IPS DF 4.7 (cell line): ENCODE data around the gene RNF14.
A peak's percentile ranks its signal among the peaks of the same experiment; 100 is the strongest.
"Not testable (repeated sequence)": the region's sequence is repeated elsewhere in the genome, so short reads cannot be mapped to it uniquely, and the experiment has no call there.

ENCODE experiments used
- DNase-seq: peaks from one replicate; pipeline ENCODE4 v3.0.0-alpha.2; 2013; ENCODE audit warnings: low spot score; ENCODE audit errors: extremely low read depth

The RNF14 gene

GRCh38 chr5:141968914-141969608 is at the start of gene RNF14:
RNF14 (plus strand) TSS chr5:141969105; CDS start chr5:141973589, 4,484 bp downstream.
- DNase-seq = no peak

- DNase-seq = no peak
Observed at GRCh38 chr5:141919218-141920119, 49.4 kb upstream of the RNF14 start.

DNA sequence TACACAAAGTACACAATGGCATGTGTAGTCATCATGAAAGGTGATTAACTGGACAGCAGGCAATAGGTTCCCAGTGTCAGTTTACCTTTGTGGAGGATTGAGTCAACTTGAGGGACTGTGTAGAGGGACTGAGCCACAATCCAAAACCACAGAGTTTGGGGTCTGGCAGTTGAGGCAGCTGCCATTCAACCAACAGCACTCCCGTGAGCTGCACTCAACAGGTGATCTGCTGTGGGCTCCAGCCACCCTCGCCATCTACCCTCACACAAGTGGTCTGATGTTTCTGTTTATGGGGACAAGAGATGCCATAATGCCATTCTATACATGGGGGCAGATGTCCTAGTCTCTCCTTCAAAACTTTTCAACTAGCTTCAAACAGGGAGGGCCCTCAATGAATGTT is 48.1 kb upstream of the RNF14 start:
- DNase-seq = no peak

GRCh38 chr5:141922827-141923447 is 46.0 kb upstream of the RNF14 start:
- DNase-seq = not testable (repeated sequence)

GRCh38 chr5:141923448-141924313 is 45.2 kb upstream of the RNF14 start, which contains the start of gene DELE1:
DELE1 (plus strand) TSS chr5:141923871; CDS start chr5:141923942, 71 bp downstream.
- DNase-seq = peak; percentile 79

- no peak for DNase-seq
Observed at GRCh38 chr5:141926434-141926833, 42.5 kb upstream of the RNF14 start.

GRCh38 chr5:141928051-141928450 is 40.9 kb upstream of the RNF14 start:
- no peak for DNase-seq

GRCh38 chr5:141929398-141930058 is 39.4 kb upstream of the RNF14 start:
- DNase-seq = no peak

GRCh38 chr5:141931694-141932093 is 37.2 kb upstream of the RNF14 start:
- no peak for DNase-seq

- no peak for DNase-seq
Observed at GRCh38 chr5:141933151-141933550, 35.8 kb upstream of the RNF14 start.

- DNase-seq = no peak
Observed at GRCh38 chr5:141934099-141934844, 34.6 kb upstream of the RNF14 start.

GRCh38 chr5:141935538-141935937 is 33.4 kb upstream of the RNF14 start:
- DNase-seq = no peak

DNA sequence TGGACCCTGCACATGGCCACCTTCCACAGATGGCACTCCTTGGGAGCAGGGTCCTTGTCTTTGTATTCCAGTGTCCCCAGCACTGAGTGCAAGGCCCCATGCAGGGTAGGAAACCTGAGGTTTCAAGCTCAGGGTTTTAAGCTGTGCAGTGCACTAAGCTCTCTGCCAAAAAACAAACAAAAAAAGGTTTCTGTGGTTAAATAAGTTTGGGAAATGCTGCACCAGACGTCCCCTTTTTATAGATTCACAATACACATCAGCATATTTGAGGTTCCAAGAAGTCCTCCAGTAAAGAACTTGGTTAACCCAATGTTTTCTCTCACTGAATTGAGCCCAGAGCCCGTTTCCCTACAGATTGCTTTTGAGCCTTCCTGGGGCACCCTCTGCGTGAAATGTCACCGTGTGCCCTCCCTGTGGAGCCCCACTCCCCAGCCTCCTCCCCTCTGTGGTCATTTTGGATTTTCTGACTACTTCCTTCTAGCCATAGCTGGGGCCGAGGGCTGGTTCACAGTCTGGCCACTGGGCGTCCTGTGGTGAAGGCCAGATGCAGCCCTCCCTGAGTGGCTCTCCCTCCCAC is 28.1 kb upstream of the RNF14 start:
- no peak for DNase-seq

DNA sequence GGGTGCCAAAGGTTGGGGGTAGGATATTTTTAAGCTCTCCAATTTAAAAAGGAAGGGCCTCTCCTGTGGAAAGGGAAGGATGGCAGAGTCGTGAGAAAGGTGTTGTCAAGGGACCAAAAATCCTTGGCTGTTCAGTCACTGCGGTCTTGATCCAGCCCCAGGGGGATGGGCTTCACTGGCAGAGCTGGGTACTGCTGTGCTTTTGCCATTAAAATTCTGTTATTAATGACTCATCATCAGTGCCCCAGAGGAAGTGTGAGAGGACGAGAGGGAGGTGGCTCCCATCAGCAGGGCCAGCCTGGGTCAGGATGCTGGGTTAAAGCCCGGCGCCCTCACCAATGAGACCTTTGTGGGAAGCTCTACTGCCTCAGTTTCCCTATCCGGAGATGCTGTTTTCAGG is 27.6 kb upstream of the RNF14 start:
- no peak for DNase-seq

DNA sequence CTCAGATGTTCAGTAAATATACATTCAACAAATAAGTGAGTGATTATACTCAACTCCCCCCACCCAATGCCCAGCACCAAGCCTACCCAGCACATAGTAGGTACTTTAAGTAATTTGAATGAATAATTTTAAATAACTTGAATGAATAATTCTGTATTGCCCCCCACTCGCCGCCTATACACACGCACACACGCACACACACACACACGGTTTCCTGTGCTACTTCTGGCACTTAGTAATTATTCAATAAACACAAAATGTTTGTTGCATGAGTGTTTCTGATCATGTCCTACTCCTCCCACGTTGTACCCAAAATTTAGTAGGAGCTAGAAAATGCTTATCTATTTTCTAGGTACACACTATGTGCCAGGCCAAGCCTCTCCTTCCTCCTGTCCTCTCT is 27.1 kb upstream of the RNF14 start:
- no peak for DNase-seq

DNA sequence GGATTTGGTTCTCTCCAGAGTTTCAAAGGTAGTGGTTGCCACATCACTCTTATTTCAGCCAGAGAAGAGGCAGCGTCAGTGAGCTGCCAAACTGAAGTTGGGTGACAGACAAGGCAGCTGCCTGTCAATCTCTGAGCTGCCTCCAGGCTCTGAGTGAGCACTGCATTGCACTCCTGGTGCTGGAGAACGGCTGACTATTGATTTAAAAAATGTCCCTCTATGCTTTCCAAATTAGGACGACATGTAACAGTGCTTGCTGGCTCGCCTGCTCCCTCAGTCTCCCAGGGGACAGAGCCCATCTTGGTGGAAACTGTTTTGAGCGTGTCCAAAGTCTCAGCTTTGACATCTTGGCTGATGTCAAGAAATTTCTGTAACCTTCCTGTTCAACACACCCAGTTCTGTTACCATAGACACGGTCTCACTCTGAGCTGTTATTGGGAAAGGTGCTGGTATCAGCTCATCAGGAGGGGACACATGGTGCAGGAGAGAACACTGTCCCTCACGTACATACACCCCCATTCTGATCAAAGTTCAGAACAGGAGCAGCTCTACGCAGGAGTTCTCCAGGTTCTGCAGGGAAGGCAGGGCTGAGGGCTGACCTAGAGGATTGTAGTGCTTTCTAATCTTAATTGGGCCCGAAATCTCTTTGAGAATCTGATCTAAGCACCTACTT is 26.6 kb upstream of the RNF14 start:
- DNase-seq = no peak

GRCh38 chr5:141944076-141944475 is 24.8 kb upstream of the RNF14 start:
- DNase-seq = no peak

GRCh38 chr5:141945511-141946051 is 23.3 kb upstream of the RNF14 start:
- no peak for DNase-seq

DNA sequence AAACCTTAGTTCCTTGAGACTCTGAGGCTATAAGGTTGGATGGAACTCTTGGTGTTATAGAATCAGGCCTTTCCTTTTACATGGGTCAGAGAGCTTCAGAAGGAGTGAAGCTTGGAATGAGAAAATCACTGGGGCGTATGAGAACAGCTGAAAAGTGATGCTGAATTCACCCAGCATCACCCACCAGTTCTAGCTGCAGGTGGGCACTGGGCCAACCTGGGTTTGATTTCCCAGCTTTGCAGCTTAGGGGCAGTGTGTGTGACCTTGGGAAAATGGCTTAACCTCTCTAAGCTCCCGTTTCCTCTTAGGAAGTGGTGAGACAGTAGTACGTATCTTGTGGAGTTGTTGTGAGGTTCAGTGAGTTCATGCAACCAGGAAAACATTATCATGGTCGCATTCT is 21.6 kb upstream of the RNF14 start:
- DNase-seq = no peak
